ENCODE results near the gene RFPL1.
"Not testable (repeated sequence)": the region's sequence is repeated elsewhere in the genome, so short reads cannot be mapped to it uniquely, and the experiment has no call there.

Gene RFPL1

DNA sequence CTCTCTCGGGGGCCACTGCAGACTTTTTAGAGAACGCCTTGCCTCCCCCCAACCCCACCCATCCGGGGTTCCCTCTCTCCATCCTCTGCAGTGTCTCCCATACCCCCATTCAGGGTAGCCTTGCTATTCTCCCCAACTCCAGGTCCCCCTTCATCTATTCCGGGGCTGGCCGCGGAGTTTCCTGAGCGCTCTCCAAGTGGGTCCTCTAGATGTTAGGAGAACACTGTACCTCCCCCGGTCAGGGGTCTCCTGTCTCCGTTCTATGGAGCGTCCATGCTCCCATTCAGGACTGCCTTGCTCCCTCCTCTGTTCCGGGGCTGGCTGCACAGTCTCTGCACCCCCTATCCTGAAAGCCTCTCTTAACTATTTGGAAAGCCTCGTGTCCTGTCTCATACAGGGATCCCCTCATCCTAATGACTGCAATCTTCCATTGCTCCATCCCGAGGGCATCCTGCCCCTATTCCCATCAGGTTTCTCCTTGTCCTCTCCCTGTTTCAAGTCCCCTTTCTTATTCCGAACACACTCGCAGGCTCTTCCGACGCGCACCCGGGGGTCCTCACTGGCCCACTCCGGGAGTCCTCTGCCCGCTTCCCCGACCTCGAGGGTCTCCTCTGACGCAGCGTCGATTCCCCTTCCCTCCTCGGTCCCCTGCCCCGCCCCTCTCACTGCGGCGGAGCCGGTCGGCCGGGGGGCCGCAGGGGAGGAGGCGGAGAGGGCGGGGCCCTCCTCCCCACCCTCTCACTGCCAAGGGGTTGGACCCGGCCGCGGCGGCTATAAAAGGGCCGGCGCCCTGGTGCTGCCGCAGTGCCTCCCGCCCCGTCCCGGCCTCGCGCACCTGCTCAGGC, 41.3 kb downstream of the RFPL1 start, which contains the start of gene NEFH:
TSS of gene NEFH (plus strand) at position 802 of the 845 bp plus-strand sequence. CDS start 45 bp downstream, outside the sequence.
- FAIRE-seq: no peak

DNA sequence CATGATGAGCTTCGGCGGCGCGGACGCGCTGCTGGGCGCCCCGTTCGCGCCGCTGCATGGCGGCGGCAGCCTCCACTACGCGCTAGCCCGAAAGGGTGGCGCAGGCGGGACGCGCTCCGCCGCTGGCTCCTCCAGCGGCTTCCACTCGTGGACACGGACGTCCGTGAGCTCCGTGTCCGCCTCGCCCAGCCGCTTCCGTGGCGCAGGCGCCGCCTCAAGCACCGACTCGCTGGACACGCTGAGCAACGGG, 41.8 kb downstream of the RFPL1 start:
- no peak for FAIRE-seq

GRCh38 chr22:29480512-29481264, 42.3 kb downstream of the RFPL1 start:
- no peak for FAIRE-seq

DNA sequence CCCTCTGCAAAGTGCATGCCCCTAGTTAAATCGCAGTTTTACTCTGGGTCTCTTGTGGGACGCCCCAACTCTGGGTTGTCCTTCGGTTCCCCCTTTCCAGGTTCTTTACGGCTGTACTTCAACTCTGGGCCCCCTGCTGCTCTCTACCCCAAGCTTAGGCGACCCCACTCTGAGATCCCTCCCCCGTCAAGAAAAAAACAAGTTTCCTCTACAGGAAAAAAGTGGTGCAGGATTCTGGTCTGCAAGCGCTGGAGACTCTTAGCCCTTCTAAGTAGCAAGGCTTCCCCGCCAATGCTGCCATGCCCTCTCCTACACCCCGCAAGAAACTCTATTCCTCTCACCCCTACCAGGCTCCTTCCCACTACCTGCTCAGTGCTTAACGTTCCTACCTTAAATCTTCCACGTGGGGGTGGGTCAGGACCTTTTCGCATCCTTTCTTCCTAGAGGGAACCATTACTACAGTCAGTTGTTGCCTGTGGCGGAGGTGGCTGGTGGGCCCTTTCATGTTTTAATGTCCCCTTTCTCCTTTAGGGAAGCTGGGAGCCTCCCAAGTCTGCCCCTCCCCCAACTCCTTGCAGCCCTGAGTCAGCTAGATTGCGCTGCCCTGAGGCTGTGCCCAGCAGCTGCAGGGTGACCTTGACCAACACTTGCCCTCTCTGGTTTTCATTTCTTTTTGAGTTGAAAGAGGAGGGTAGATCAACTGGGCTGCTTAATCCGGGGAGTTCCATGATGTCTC, 43.0 kb downstream of the RFPL1 start:
- FAIRE-seq: no peak

DNA sequence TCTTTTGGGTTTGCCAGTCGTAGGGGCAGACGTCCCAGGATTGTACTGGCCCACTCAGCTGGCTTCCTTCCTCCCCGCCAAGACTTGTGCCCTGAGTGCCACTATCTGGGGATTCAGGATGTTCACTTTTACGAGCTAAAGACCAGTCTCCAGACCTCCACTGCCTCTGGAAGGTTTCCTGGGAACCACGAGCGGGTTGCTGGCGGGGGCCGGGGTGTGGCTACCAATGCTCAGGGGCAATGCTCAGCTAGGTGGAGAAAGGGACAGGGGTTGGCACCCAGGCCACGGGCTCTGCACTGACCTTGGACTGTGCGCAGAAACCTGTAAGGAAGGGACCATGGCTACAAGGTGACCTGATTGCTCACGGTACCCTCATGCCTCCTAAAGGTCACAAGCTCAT, 43.9 kb downstream of the RFPL1 start:
- no peak for FAIRE-seq

DNA sequence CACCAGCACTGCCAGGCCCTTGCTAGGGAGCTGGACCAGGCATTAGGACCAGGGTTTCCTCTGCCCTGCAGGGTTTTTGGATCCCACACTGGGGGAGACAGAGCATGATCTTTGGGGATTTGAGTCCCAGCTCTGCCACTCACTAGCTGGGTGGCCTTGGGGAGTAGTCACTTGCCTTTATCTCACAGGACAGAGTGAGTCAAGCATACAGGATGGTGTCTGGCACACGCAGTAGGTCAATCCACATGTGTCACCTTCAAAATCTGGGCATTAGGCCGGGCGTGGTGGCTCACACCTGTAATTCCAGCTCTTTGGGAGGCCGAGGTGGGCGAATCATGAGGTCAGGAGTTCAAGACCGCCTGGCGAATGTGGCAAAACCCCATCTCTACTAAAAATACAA, 44.3 kb downstream of the RFPL1 start:
- no peak for FAIRE-seq

DNA sequence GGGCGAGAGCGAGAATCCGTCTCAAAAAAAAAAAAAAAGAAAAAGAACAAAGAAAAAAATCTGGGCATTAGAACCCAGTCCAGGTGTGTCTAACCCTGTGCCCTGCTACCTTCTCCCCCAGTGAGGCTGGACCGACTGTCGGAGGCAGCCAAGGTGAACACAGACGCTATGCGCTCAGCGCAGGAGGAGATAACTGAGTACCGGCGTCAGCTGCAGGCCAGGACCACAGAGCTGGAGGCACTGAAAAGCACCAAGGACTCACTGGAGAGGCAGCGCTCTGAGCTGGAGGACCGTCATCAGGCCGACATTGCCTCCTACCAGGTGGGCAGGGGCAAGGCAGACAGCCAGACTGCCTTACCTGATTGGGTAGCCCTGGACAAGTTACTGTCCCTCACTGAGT, 44.9 kb downstream of the RFPL1 start:
- no peak for FAIRE-seq

DNA sequence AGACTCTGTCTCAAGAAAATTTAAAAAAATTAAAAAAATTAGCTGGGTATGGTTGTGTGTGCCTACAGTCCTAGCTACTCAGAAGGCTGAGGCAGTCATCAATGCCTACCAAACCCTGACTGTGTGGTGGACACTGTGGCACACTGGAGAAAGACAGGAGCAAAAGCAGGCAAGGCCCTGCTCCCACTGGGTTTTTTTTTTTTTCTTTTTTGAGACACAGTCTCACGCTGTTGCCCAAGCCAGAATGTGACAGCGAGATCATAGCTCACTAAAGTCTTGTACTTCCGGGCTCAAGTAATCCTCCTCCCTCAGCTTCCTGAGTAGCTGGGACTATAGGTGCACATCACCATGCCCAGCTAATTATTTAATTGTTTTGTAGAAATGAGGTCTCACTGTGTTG, 46.3 kb downstream of the RFPL1 start:
- no peak for FAIRE-seq

DNA sequence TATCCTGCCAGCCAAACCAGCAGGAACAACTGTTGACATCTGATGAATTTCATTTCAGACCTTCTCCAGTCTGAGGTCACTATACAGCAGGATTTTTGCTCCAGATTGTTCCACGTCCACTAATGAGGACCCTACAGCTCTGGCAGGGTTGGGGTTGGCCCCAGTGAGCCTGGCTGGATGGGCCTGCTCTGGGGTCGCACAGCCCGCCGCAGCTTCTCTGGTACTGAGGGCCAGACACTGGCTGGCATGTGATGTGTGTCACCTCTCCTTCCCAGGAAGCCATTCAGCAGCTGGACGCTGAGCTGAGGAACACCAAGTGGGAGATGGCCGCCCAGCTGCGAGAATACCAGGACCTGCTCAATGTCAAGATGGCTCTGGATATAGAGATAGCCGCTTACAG, 47.1 kb downstream of the RFPL1 start:
- FAIRE-seq: no peak

DNA sequence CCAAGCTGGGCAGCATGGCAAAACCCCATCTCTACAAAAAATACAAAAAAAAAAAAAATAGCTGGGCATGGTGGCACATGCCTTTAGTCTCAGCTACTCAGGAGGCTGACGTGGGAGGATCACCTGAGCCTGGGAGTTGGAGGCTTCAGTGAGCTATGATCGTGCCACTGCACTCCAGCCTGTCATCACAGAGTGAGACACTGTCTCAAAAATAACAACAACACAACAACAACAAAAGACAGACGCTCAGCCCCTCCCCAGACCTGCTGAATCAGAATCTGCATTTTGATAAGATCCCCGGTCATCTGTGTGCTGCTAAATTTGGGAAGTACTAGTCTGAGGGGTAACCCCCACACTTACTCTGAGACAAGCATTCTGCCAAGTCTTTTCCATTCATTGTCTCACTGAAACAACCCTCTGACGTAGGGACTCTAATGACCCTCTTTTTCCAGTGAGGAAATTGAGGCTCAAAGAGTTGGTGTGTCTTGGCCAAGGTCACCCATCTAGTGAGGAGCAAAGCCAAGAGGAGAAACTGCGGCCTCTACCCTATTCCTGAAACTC, 49.1 kb downstream of the RFPL1 start:
- no peak for FAIRE-seq

DNA sequence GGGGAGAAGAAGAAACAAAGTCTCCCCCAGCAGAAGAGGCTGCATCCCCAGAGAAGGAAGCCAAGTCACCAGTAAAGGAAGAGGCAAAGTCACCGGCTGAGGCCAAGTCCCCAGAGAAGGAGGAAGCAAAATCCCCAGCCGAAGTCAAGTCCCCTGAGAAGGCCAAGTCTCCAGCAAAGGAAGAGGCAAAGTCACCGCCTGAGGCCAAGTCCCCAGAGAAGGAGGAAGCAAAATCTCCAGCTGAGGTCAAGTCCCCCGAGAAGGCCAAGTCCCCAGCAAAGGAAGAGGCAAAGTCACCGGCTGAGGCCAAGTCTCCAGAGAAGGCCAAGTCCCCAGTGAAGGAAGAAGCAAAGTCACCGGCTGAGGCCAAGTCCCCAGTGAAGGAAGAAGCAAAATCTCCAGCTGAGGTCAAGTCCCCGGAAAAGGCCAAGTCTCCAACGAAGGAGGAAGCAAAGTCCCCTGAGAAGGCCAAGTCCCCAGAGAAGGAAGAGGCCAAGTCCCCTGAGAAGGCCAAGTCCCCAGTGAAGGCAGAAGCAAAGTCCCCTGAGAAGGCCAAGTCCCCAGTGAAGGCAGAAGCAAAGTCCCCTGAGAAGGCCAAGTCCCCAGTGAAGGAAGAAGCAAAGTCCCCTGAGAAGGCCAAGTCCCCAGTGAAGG, 50.9 kb downstream of the RFPL1 start:
- not testable (repeated sequence) for FAIRE-seq

DNA sequence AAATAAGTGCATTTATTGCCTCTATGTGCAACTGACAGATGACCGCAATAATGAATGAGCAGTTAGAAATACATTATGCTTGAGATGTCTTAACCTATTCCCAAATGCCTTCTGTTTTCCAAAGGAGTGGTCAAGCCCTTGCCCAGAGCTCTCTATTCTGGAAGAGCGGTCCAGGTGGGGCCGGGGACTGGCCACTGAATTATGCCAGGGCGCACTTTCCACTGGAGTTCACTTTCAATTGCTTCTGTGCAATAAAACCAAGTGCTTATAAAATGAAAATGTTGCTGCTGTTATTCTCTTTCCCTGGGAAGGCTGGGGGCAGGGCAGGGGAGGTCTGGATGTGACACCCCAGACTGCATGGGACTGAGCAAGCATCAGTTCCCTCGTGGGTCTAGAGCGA, 52.6 kb downstream of the RFPL1 start:
- FAIRE-seq: no peak
